GM12878 (cell line): ENCODE data around the gene SEPTIN11. TPM values are rescaled to one million over a fixed set of nuclear protein-coding genes. Genes with fewer than 3 reads are reported as not detected.

ENCODE experiments used
- ATAC-seq: fragments of 200-7000 bp; cut with Tn5 transposase; 3 replicates; pipeline ENCODE4 v1.9.1; 2020; ENCODE audit warnings: mild to moderate bottlenecking, moderate library complexity
- Bru-seq: library from RNA; stranded (reverse); fragments of 400-500 nt; gene quantifications from one replicate; lab custom pipeline; 2021; lab: Mats Ljungman, UMichigan
- BruChase-seq, 2 experiments: library from RNA; stranded (reverse); fragments of 400-500 nt; gene quantifications; one replicate each; lab custom pipeline; 2021; lab: Mats Ljungman, UMichigan
- BruUV-seq: library from RNA; stranded (reverse); fragments of 400-500 nt; replicated peaks from 2 replicates; lab custom pipeline; 2021; lab: Mats Ljungman, UMichigan
- CTCF ChIA-PET: fragments of 300-600 bp; sonication (Branson Sonifier 250); formaldehyde crosslinking; extraction: SDS; loops from one replicate; lab custom pipeline; 2021; ENCODE audit warnings: inconsistent platforms; lab: Yijun Ruan, JAX
- POLR2A ChIA-PET: fragments of 350-600 bp; formaldehyde crosslinking; extraction: SDS; loops from one replicate; lab custom pipeline; 2021; ENCODE audit warnings: inconsistent platforms; lab: Charles Lee
- RAD21 ChIA-PET: fragments of 300-600 bp; sonication (Branson Sonifier 250); formaldehyde crosslinking; loops from one replicate; lab custom pipeline; 2023; ENCODE audit warnings: antibody characterized with exemption; ENCODE audit not compliant: unreplicated experiment; lab: Charles Lee
- SMC1A ChIA-PET: fragments of 300-600 bp; sonication (Branson Sonifier 250); formaldehyde crosslinking; loops from one replicate; lab custom pipeline; 2023; ENCODE audit not compliant: unreplicated experiment, uncharacterized antibody; lab: Charles Lee
- DNase-seq: peaks from one replicate; pipeline ENCODE4 v3.0.0-alpha.2; 2011; ENCODE audit warnings: low read depth, low spot score
- FAIRE-seq: peaks from 3 replicates; lab custom pipeline; 2011; peaks lifted over from hg19 to GRCh38; lab: Jason Lieb, UNC
- H2AFZ ChIP-seq: 2 replicates; pipeline ENCODE4 v1.6.0; 2011; ENCODE audit warnings: low read depth, low read length, control low read depth; ENCODE audit not compliant: control insufficient read depth
- H3K27ac ChIP-seq: 2 replicates; pipeline ENCODE4 v1.5.1; 2011; ENCODE audit warnings: control low read depth; ENCODE audit not compliant: control insufficient read depth, insufficient read depth
- H3K27me3 ChIP-seq, 2 experiments: replicated peaks in 1 of 2; 2 replicates each; pipeline versions ENCODE4 v1.6.0 to v1.6.1; 2011; ENCODE audit warnings: low read length in 1 of 2; ENCODE audit not compliant: control insufficient read depth in 2 of 2, insufficient read depth in 2 of 2
- H3K36me3 ChIP-seq, 2 experiments: 2 replicates each; pipeline ENCODE4 v1.5.1; 2011; ENCODE audit warnings: low read length in 1 of 2; ENCODE audit not compliant: control insufficient read depth in 2 of 2, insufficient read depth in 2 of 2
- H3K4me1 ChIP-seq: 2 replicates; pipeline ENCODE4 v1.6.1; 2011; ENCODE audit warnings: mild to moderate bottlenecking, low read length, moderate library complexity, mixed read lengths; ENCODE audit not compliant: control insufficient read depth, insufficient read depth
- H3K4me2 ChIP-seq: 2 replicates; pipeline ENCODE4 v1.6.0; 2011; ENCODE audit warnings: control low read depth; ENCODE audit not compliant: control insufficient read depth, insufficient read depth
- H3K4me3 ChIP-seq: fragments of 200-600 bp; sonication (generic); 2 replicates; pipeline ENCODE4 v1.5.1; 2016
- H3K79me2 ChIP-seq: 2 replicates; pipeline ENCODE4 v1.6.0; 2011; ENCODE audit warnings: low read length; ENCODE audit not compliant: control insufficient read depth, insufficient read depth
- H3K9ac ChIP-seq: 2 replicates; pipeline ENCODE4 v1.8.0; 2011; ENCODE audit warnings: low read length, control low read depth, mixed read lengths; ENCODE audit not compliant: control insufficient read depth, insufficient read depth
- H3K9me3 ChIP-seq: replicated peaks from 3 replicates; pipeline ENCODE4 v1.5.1; 2011; ENCODE audit warnings: mild to moderate bottlenecking, low read length; ENCODE audit not compliant: control insufficient read depth, insufficient read depth
- H4K20me1 ChIP-seq: 2 replicates; pipeline ENCODE4 v1.6.0; 2011; ENCODE audit not compliant: control insufficient read depth, insufficient read depth
- ATF3 ChIP-seq: IDR thresholded peaks from 2 replicates; pipeline ENCODE4 v1.6.1; 2011; ENCODE audit warnings: low read depth, mild to moderate bottlenecking, low read length, moderate library complexity, borderline replicate concordance; ENCODE audit errors: extremely low read depth
- CHD2 ChIP-seq: IDR thresholded peaks from 2 replicates; pipeline ENCODE4 v1.6.1; 2011; ENCODE audit warnings: low read depth, low read length, improper control_type of control experiment, borderline replicate concordance
- EED ChIP-seq: sonication (generic); IDR thresholded peaks from 2 replicates; pipeline ENCODE4 v1.6.1; 2016; ENCODE audit warnings: antibody characterized with exemption, low read depth
- FOS ChIP-seq: IDR thresholded peaks from 3 replicates; pipeline ENCODE4 v1.6.1; 2011; ENCODE audit warnings: borderline replicate concordance; ENCODE audit not compliant: insufficient read length; ENCODE audit errors: extremely low read depth
- FOXM1 ChIP-seq: IDR thresholded peaks from 2 replicates; pipeline ENCODE4 v1.6.1; 2012; ENCODE audit warnings: low read depth, mild to moderate bottlenecking, inconsistent platforms, low read length, moderate library complexity
- IKZF2 ChIP-seq, 2 experiments: fragments of 450-650 bp; IDR thresholded peaks; 2 replicates each; pipeline ENCODE4 v1.6.1; 2017; ENCODE audit warnings: mild to moderate bottlenecking in 2 of 2, moderate library complexity in 2 of 2
- MTA2 ChIP-seq: fragments of 450-650 bp; IDR thresholded peaks from 2 replicates; pipeline ENCODE4 v1.6.1; 2016; ENCODE audit warnings: low read depth, mild to moderate bottlenecking, moderate library complexity
- MYC ChIP-seq: IDR thresholded peaks from 2 replicates; pipeline ENCODE4 v1.6.1; 2011; ENCODE audit warnings: mild to moderate bottlenecking, low read length, moderate library complexity, inconsistent platforms; ENCODE audit not compliant: insufficient read depth, insufficient replicate concordance, insufficient read length, severe bottlenecking
- POLR2AphosphoS2 ChIP-seq: IDR thresholded peaks from 2 replicates; pipeline ENCODE4 v1.6.1; 2011; ENCODE audit warnings: low read depth, mild to moderate bottlenecking, low read length, improper control_type of control experiment, moderate library complexity
- YBX1 ChIP-seq: fragments of 450-650 bp; IDR thresholded peaks from 2 replicates; pipeline ENCODE4 v1.6.1; 2016; ENCODE audit warnings: antibody characterized with exemption
- ZNF24 ChIP-seq: fragments of 450-650 bp; IDR thresholded peaks from 2 replicates; pipeline ENCODE4 v1.6.1; 2017; ENCODE audit warnings: antibody characterized with exemption, mild to moderate bottlenecking
- ZSCAN29 ChIP-seq: fragments of 450-650 bp; IDR thresholded peaks from 2 replicates; pipeline ENCODE4 v1.6.1; 2017; ENCODE audit warnings: mild to moderate bottlenecking, moderate library complexity
- WGBS: methylation state at CpG from one replicate; pipeline ENCODE4 v1.1.6; 2016; ENCODE audit warnings: low lambda C conversion rate; ENCODE audit not compliant: insufficient replicate concordance, insufficient coverage; ENCODE audit errors: missing lambda C conversion rate; 5-methylcytosine and 5-hydroxymethylcytosine counted together
- in situ Hi-C: fragments of 300-500 bp; cut with MboI; formaldehyde crosslinking; loops from 9 replicates; pipeline ENCODE4 v1.14.3; 2018; ENCODE audit warnings: mixed read lengths
- intact Hi-C: fragments of 100-400 bp; cut with micrococcal nuclease; formaldehyde crosslinking; loops from one replicate; pipeline ENCODE4 v1.14.2; 2022; ENCODE audit not compliant: unreplicated experiment
- long read RNA-seq, 2 experiments: library from polyadenylated mRNA; unstranded; transcript quantifications; one replicate each; pipeline ENCODE4 v2.0.0, GENCODE V29; 2019 to 2020
- polyA minus RNA-seq, 3 experiments: library from RNA; depleted of rRNA, polyadenylated mRNA; stranded (reverse); fragments of >200 nt; gene quantifications; 2 replicates each; pipeline ENCODE4 v1.2.3, GENCODE V29; 2011
- polyA plus RNA-seq, 11 experiments: library from polyadenylated mRNA; depleted of rRNA in 4 of 11; unstranded in 6 of 11; stranded (reverse) in 5 of 11; fragments of >200 nt; fragmentation: Nextera tagmentation in 4 of 11; fragmentation: Illumina TruSeq in 1 of 11; extraction: Ambion mirVana in 4 of 11; extraction: Trizol in 1 of 11; gene quantifications; 1 replicate in 1 of 11; 2 replicates in 10 of 11; pipeline versions ENCODE4 v1.2.1 to v1.2.3, GENCODE V29; 2011 to 2016; ENCODE audit warnings: inconsistent platforms in 2 of 11, missing spikeins in 2 of 11, low read depth in 1 of 11
- total RNA-seq, 4 experiments: library from RNA; depleted of rRNA in 3 of 4; stranded (reverse); fragments of >200 nt in 3 of 4; fragmentation: Illumina TruSeq in 1 of 4; extraction: Trizol in 1 of 4; gene quantifications; 2 replicates each; pipeline versions ENCODE4 v1.2.1 to v1.2.3, GENCODE V29; 2013 to 2021
- TF ChIP-seq, protein P1 (sequence below): fragments of 150-350 bp; IDR thresholded peaks from 2 replicates; pipeline ENCODE4 v1.6.1; 2016; ENCODE audit warnings: low read depth, low read length

Gene SEPTIN11
- total RNA-seq (2013; cell fraction: nucleolus; rRNA removed) = 183 and 197 TPM in 2 replicates
- 62.6 and 74.3 TPM in 2 replicates for total RNA-seq (2014; rRNA removed)
- 156 and 160 TPM in 2 replicates for total RNA-seq (2014; rRNA removed; fragmentation: Illumina TruSeq; extraction: Trizol)
- total RNA-seq (2021) = 89.7 and 99.9 TPM in 2 replicates
- polyA plus RNA-seq (2011; ENCODE audit: low read depth) = 32.3 TPM
- 154 and 201 TPM in 2 replicates for polyA plus RNA-seq (2011; rRNA removed)
- 46.1 and 98.3 TPM in 2 replicates for polyA plus RNA-seq (2011; cell fraction: cytosol; rRNA removed)
- polyA plus RNA-seq (2011; cell fraction: nucleus; rRNA removed) = 52.8 and 69.0 TPM in 2 replicates
- 45.7 and 54.2 TPM in 2 replicates for polyA plus RNA-seq (2012)
- polyA plus RNA-seq (2014; fragmentation: Illumina TruSeq; extraction: Trizol) = 89.0 and 102 TPM in 2 replicates
- polyA plus RNA-seq (2014; fragmentation: Nextera tagmentation; extraction: Ambion mirVana) = 10 to 100 TPM; 24.7 to 27.1 TPM
- 46.7 and 49.4 TPM in 2 replicates for polyA plus RNA-seq (2014; rRNA removed)
- 10 to 100 TPM; 93.5 to 93.9 TPM for polyA plus RNA-seq (2016; fragmentation: Nextera tagmentation; extraction: Ambion mirVana)
- 122 and 219 TPM in 2 replicates for polyA minus RNA-seq (2011; rRNA and poly(A)+ RNA removed)
- 43.3 and 43.5 TPM in 2 replicates for polyA minus RNA-seq (2011; cell fraction: cytosol; rRNA and poly(A)+ RNA removed)
- polyA minus RNA-seq (2011; cell fraction: nucleus; rRNA and poly(A)+ RNA removed) = 67.1 and 100 TPM in 2 replicates
- percentile 89 among the genes with signal in this experiment for Bru-seq, nascent RNA
- percentile 92 among the genes with signal in this experiment for BruChase-seq, experiment 1, labeled RNA remaining after a 6-hour chase
- percentile 91 among the genes with signal in this experiment for BruChase-seq, experiment 2, labeled RNA remaining after a 2-hour chase
- long read RNA-seq, experiment 1, full-length matches to known transcripts = 70 of 104 reads
- long read RNA-seq, experiment 1, partial matches to known transcripts = 24 of 104 reads
- long read RNA-seq, experiment 1, other reads (novel, unspliced or antisense) = 10 of 104 reads
- long read RNA-seq, experiment 2, full-length matches to known transcripts = 185 of 441 reads
- long read RNA-seq, experiment 2, partial matches to known transcripts = 57 of 441 reads
- long read RNA-seq, experiment 2, other reads (novel, unspliced or antisense) = 199 of 441 reads

GRCh38 chr4:76949276-76950051 is at the start of gene SEPTIN11:
Gene SEPTIN11 (plus strand): TSS chr4:76949752. CDS start chr4:76949904, 152 bp downstream.
- POLR2A ChIA-PET = interaction anchor here (0.6 to 2.0 kb wide), 5 partner anchors 10 to 1052 kb away, joined by 3 to 9 read pairs (median 4); no protein-coding TSS in a partner anchor
- BruUV-seq = no TSS peak
- CTCF ChIA-PET = interaction anchor here (0.8 to 1.9 kb wide), 4 partner anchors 22 to 96 kb away, joined by 3 to 5 read pairs (median 3); no protein-coding TSS in a partner anchor
- TF ChIP-seq MYC = no peak
- TF ChIP-seq YBX1 = no peak
- TF ChIP-seq CHD2 = no peak
- TF ChIP-seq FOXM1 = no peak
- TF ChIP-seq ZSCAN29 = peak; percentile 76
- TF ChIP-seq IKZF2 (IDR thresholded peaks at IDR 0.05) = peak in 1 of 2 experiments; percentile 6; a peak in 1 of 4 replicates
- TF ChIP-seq FOS = no peak
- TF ChIP-seq, protein P1, sequence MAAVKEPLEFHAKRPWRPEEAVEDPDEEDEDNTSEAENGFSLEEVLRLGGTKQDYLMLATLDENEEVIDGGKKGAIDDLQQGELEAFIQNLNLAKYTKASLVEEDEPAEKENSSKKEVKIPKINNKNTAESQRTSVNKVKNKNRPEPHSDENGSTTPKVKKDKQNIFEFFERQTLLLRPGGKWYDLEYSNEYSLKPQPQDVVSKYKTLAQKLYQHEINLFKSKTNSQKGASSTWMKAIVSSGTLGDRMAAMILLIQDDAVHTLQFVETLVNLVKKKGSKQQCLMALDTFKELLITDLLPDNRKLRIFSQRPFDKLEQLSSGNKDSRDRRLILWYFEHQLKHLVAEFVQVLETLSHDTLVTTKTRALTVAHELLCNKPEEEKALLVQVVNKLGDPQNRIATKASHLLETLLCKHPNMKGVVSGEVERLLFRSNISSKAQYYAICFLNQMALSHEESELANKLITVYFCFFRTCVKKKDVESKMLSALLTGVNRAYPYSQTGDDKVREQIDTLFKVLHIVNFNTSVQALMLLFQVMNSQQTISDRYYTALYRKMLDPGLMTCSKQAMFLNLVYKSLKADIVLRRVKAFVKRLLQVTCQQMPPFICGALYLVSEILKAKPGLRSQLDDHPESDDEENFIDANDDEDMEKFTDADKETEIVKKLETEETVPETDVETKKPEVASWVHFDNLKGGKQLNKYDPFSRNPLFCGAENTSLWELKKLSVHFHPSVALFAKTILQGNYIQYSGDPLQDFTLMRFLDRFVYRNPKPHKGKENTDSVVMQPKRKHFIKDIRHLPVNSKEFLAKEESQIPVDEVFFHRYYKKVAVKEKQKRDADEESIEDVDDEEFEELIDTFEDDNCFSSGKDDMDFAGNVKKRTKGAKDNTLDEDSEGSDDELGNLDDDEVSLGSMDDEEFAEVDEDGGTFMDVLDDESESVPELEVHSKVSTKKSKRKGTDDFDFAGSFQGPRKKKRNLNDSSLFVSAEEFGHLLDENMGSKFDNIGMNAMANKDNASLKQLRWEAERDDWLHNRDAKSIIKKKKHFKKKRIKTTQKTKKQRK = no peak
- TF ChIP-seq POLR2AphosphoS2 = peak; percentile 76; the same call in 1 of the 2 replicates
- TF ChIP-seq ZNF24 = 0 out of 2 replicates have a peak, but pooled peaks have one; percentile 25
- no peak for TF ChIP-seq ATF3
- TF ChIP-seq EED = no peak
- no peak for TF ChIP-seq MTA2

More at GRCh38 chr4:76949276-76950051, at the start of gene SEPTIN11:
- H3K27me3 ChIP-seq = no peaks in the 10 kb centered on the region
- peaks cover 14% of the 10 kb centered on the region; the same call in 1 of the 2 replicates for H3K4me1 ChIP-seq
- ATAC-seq (peak; percentile 86), FAIRE-seq (no peak), DNase-seq (peak; percentile 55)
- H3K9me3 ChIP-seq = no peaks in the 10 kb centered on the region; the same call in 2 of the 3 replicates
- SMC1A ChIA-PET = interaction anchor here (1.7 kb wide), 1 partner anchor 37 kb away, joined by 4 read pairs; no protein-coding TSS in a partner anchor
- RAD21 ChIA-PET = interaction anchor here (0.5 to 2.4 kb wide), 7 partner anchors 32 to 244 kb away, joined by 3 to 9 read pairs (median 4); no protein-coding TSS in a partner anchor
- 2% methylated on average over 69 of the region's 87 CpGs for WGBS
- intact Hi-C loops = loop anchor here (1.0 to 10.0 kb wide), 6 partner anchors 35 to 208 kb away; partner anchors contain the start of genes CCNG2 and CCNI
- peak within 1 kb of the TSS; percentile 81 for H3K4me2 ChIP-seq
- peak within 1 kb of the TSS; percentile 92 for H3K9ac ChIP-seq
- no peaks in the 10 kb centered on the region for H3K36me3 ChIP-seq
- peak within 1 kb of the TSS; percentile 84 for H3K27ac ChIP-seq
- peak within 1 kb of the TSS; percentile 95 for H2AFZ ChIP-seq
- H3K4me3 ChIP-seq = peak within 1 kb of the TSS; percentile 95
- no peaks in the 10 kb centered on the region for H4K20me1 ChIP-seq
- in situ Hi-C loops = no loop called here
- peaks cover 60% of the 10 kb centered on the region for H3K79me2 ChIP-seq
